Activated naive CD8-positive, alpha-beta T cell treated with anti-CD3 and anti-CD28 coated beads for 36 hours (primary cell): Measurements from ENCODE around the gene SPAG9. TPM values are rescaled to one million over a fixed set of nuclear protein-coding genes. Genes with fewer than 3 reads are reported as not detected.

Source experiments
- DNase-seq: peaks from one replicate; pipeline ENCODE4 v3.0.0; 2021
- H3K27ac Mint-ChIP-seq: one replicate; pipeline ENCODE4 v1.8.0; 2022; ENCODE audit warnings: mild to moderate bottlenecking, moderate library complexity, mixed read lengths
- H3K27me3 Mint-ChIP-seq: one replicate; pipeline ENCODE4 v1.8.0; 2022; ENCODE audit warnings: mild to moderate bottlenecking, mixed read lengths
- H3K36me3 Mint-ChIP-seq: one replicate; pipeline ENCODE4 v1.8.0; 2021; ENCODE audit warnings: mild to moderate bottlenecking, mixed read lengths
- H3K4me1 Mint-ChIP-seq: one replicate; pipeline ENCODE4 v1.8.0; 2021; ENCODE audit warnings: mixed read lengths
- H3K4me3 Mint-ChIP-seq: one replicate; pipeline ENCODE4 v1.8.0; 2022; ENCODE audit warnings: mild to moderate bottlenecking, moderate library complexity, mixed read lengths
- H3K9me3 Mint-ChIP-seq: one replicate; pipeline ENCODE4 v1.8.0; 2022; ENCODE audit warnings: mixed read lengths
- total RNA-seq, 2 experiments: library from RNA; stranded (reverse); gene quantifications; one replicate each; pipeline ENCODE4 v1.2.3, GENCODE V29; 2021

Gene SPAG9
- total RNA-seq, 2 experiments from 2014 or later: 27.4 to 30.2 TPM

DNA sequence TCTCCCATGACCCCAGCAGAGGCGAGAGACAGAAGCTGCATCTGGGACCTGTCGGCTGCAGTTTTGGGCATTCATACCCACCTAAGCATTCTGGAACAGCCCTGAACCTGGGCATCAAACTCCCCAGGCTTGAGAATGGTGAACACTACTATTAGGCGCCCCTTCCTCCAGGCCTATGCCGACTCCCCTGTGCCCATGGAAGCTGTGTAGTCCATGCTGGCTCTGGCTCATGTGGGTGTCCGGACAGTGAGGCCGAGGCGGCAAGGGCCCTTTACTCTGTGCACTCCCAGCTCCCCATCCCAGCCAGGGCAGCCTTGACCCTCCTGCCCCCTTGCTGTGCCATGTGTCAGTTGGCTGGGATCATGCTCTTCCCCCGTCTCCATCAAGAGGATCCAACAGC lies 165.5 kb downstream of the SPAG9 start:
- peaks cover 2% of the 10 kb centered on the region for H3K36me3 Mint-ChIP-seq
- no peak for DNase-seq
- no peak overlapping the region for H3K4me3 Mint-ChIP-seq
- no peaks in the 10 kb centered on the region for H3K27me3 Mint-ChIP-seq
- peaks cover 10% of the 10 kb centered on the region for H3K4me1 Mint-ChIP-seq
- no peak overlapping the region for H3K27ac Mint-ChIP-seq
- H3K9me3 Mint-ChIP-seq: no peaks in the 10 kb centered on the region

DNA sequence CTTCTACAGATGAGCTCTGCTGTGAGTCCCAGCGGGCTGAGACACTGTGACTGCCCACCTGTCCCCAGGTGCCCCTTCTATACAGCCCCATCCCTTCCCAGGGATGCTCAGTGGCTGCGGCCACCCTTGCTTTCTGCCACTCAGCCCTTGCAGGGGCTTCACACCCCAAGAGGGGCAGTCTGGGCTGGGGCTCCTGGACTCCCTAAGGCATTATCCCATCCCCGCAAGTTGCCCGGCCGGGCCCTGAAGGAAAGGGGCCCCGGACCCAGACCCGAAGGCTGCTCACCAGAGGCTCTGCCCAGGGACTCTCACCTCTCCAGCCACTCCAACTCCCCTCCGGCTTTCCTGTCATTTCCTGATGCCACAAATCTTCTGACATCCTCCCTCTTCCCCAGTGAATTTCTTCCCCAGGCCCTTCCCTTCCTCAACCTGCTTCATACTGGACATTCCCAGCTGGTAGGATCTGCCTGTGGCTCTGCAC lies 166.0 kb downstream of the SPAG9 start:
- no peak for DNase-seq
- H3K27ac Mint-ChIP-seq: no peak overlapping the region
- no peak overlapping the region for H3K4me3 Mint-ChIP-seq
- no peaks in the 10 kb centered on the region for H3K27me3 Mint-ChIP-seq
- no peaks in the 10 kb centered on the region for H3K9me3 Mint-ChIP-seq
- H3K36me3 Mint-ChIP-seq: no peaks in the 10 kb centered on the region
- peaks cover 9% of the 10 kb centered on the region for H3K4me1 Mint-ChIP-seq

DNA sequence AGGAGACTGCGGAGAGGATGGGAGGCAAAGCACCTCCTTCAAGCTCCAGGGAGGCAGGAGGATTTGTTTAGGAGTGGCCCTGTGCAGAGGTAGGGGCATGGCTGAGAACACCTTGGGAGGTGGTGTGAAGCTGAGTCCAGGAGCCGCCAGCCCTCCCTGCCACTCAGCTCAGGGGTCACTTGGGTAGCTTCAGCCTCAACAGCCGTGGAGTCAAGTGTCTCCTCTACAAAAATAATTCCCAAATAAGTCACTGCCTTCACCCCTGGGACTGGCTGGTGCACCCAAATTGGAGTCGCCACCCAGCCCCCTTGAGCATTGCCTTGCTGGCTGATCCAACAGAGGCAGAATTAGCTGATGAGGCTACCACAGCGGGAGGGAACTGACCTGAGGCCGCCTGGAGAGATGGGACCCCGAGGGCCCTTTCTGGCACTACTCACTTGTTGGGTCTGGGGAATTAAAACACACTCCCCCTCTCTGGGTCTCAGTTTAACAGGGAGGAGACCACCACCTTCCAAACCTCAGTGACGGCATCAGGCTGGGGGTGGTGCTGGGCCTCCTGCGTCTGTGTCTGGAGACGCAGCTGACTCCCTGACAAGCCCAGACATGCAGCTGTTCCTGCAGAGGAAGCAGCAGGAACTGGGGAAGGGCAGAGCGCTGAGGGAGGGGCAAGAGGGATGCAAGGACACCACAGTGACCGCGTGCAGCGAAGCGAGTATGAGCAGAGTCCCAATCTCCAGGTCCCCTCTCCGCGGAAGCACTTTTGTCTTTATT lies 166.7 kb downstream of the SPAG9 start:
- no peak for DNase-seq
- no peak overlapping the region for H3K27ac Mint-ChIP-seq
- H3K9me3 Mint-ChIP-seq: no peaks in the 10 kb centered on the region
- H3K27me3 Mint-ChIP-seq: no peaks in the 10 kb centered on the region
- H3K36me3 Mint-ChIP-seq: no peaks in the 10 kb centered on the region
- H3K4me1 Mint-ChIP-seq: peaks cover 8% of the 10 kb centered on the region
- no peak overlapping the region for H3K4me3 Mint-ChIP-seq

DNA sequence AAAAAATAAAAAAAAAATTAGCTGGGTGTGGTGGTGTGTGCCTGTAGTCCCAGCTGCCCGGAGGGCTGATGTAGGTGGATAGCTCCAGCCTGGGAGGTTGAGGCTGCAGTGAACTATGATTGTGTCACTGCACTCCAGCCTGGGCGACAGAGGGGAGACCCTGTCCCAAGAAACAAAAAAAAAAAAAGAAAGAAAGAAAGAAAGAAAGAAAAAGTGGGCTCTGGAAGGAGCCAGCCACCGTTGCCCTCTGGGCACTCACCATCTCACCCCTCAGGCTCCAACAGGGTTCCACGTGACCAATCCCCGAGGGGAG lies 167.2 kb downstream of the SPAG9 start:
- Mint-ChIP-seq H3K27ac (no peak overlapping the region), H3K27me3 (no peaks in the 10 kb centered on the region), H3K4me3 (no peak overlapping the region), H3K36me3 (no peaks in the 10 kb centered on the region), H3K9me3 (no peaks in the 10 kb centered on the region), H3K4me1 (peaks cover 8% of the 10 kb centered on the region)
- DNase-seq: no peak

DNA sequence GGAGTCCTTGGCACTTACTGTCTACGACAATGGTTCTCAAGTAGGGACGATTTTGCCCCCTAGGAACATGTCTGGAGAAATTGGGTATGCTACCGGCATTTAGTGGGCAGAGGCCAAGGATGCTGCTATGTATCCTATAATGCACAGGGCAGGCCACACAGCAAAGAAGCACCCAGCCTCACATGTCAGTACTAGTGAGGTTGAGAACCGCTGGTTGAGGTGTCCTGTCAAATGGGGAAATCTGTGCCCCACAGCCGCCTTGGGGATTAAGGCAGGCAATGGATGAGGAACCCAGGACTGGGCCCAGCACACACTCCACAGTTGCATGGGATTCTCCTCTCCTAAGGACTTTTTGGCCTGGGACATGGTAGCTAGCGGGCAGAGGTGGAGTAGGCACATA lies 167.8 kb downstream of the SPAG9 start:
- Mint-ChIP-seq H3K4me3 (no peak overlapping the region), H3K27me3 (no peaks in the 10 kb centered on the region), H3K9me3 (no peaks in the 10 kb centered on the region), H3K27ac (no peak overlapping the region), H3K4me1 (peaks cover 12% of the 10 kb centered on the region), H3K36me3 (no peaks in the 10 kb centered on the region)
- DNase-seq: no peak

DNA sequence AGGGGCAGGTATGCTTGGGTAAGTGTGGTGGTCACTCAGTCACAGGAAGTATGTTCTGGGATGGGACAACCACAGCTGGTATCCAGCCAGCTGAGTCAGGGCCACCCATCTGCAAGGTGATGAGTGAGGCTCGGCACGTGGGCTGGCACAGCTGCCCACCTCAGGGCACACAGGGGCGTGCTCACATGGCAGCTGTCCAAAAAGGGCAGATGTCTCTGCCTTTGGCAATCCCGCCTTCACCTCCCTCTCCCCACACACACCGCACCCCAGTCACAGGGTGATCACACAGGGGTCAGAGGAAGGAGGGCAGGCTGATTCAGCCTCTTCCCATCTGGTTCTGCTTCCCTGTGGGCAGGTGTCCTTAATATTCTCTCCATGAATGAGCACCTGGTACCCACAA lies 168.7 kb downstream of the SPAG9 start:
- H3K4me3 Mint-ChIP-seq: no peak overlapping the region
- no peak for DNase-seq
- no peaks in the 10 kb centered on the region for H3K27me3 Mint-ChIP-seq
- no peak overlapping the region for H3K27ac Mint-ChIP-seq
- H3K4me1 Mint-ChIP-seq: peaks cover 17% of the 10 kb centered on the region
- H3K36me3 Mint-ChIP-seq: no peaks in the 10 kb centered on the region
- H3K9me3 Mint-ChIP-seq: no peaks in the 10 kb centered on the region

DNA sequence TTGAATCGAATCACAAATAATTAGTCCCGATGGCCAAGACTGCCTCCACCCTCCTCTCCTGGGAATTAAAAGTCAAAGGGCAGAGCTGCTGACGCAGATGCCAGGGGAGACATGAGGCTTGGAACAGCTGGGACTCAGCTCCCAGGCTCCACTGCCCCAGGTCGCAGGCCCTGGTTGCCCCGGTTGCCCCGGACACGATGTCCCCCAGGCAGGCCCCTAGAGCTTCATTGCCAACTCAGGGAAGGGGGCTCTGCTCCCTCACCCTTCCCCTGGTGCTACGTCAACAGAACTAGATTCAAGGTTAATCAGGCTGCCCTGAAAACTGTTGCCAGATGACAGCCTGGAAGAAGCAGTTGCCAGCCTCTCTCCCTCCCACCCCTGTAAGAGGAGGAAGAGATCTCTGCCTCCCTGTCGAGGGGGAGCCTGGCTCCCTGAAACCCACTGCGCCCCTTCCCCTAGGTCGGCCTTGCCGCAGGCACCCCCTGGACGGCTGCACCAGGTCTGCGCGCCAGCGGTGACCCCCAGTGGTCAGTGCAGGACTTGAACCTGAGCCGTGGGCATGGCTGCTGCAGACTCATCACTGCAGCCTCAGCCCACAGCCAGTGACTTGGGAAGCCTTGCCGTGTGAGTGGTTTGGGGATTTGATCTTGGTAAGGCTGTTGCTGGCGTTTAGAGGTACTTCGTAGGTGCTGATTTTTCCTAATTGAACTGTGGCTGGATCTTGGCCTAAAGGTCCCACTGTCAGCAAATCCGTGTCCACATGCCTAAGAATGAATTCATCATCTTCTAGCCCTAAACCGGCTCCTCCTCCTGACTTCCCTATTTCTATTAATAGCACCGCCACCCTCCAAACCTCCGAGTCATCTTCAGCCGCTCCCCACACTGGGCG lies 170.4 kb downstream of the SPAG9 start:
- Mint-ChIP-seq H3K4me3 (no peak overlapping the region), H3K4me1 (peaks cover 19% of the 10 kb centered on the region), H3K9me3 (no peaks in the 10 kb centered on the region), H3K27ac (no peak overlapping the region), H3K36me3 (no peaks in the 10 kb centered on the region), H3K27me3 (no peaks in the 10 kb centered on the region)
- peak; percentile 57 for DNase-seq

DNA sequence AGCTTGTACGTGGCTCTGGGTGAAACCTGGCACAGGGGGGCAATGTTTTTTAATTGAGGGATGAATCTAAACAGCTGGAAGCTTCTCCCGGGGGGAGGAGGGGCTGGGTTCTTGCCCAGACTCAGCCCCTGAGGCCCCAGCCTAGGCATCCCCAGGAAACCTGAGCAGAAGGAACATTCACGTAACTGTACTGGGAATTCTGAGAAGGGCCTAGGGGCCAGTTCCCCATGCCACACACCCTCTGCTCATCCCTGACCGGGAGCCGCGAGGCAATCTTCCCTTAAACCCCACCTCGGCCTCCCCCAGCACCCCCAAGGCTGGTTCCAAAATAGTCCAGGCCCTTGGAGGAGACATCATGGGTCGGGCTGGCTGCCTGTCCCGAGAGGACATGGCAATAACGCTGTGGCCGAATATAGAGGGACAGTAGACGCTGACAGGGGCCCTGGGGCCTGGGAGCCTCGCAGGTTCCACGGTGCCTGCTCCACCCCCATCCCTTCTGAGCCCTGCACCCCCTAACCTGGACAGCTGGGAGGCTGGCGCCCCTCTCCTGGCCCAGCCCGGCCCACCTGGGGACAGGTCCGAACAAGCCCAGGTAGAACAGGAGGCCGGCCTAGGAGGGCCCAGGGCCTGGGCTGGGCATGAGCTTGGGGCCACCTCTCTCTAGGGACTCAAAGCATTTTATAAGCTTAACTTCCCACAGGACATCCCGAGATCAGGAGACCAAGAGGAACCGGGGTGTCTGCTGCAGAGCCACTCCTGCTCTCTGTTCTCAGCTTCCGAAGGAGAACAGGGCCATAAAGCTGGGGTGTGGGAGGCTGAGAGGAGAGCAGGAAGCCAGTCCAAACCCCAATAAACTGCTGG lies 171.3 kb downstream of the SPAG9 start:
- Mint-ChIP-seq H3K36me3 (no peaks in the 10 kb centered on the region), H3K9me3 (no peaks in the 10 kb centered on the region), H3K27ac (no peak overlapping the region), H3K27me3 (no peaks in the 10 kb centered on the region), H3K4me1 (peaks cover 19% of the 10 kb centered on the region), H3K4me3 (no peak overlapping the region)
- no peak for DNase-seq

DNA sequence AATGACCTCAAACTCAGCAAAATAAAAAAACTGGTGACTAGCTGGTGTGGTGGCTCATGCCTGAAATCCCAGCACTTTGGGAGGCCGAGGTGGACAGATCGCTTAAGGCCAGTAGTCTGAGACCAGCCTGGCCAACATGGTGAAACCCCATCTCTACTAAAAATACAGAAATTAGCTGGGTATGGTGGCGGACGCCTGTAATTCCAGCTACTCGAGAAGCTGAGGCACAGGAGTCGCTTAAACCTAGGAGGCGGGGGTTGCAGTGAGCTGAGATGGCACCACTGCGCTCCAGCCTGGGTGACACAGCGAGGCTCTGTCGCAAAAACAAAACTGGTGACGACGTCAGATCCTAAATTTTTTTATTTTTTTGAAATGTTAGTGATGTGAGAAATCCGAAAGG lies 172.0 kb downstream of the SPAG9 start:
- Mint-ChIP-seq H3K4me1 (peaks cover 22% of the 10 kb centered on the region), H3K9me3 (no peaks in the 10 kb centered on the region), H3K36me3 (no peaks in the 10 kb centered on the region), H3K27ac (no peak overlapping the region), H3K4me3 (no peak overlapping the region), H3K27me3 (no peaks in the 10 kb centered on the region)
- no peak for DNase-seq

DNA sequence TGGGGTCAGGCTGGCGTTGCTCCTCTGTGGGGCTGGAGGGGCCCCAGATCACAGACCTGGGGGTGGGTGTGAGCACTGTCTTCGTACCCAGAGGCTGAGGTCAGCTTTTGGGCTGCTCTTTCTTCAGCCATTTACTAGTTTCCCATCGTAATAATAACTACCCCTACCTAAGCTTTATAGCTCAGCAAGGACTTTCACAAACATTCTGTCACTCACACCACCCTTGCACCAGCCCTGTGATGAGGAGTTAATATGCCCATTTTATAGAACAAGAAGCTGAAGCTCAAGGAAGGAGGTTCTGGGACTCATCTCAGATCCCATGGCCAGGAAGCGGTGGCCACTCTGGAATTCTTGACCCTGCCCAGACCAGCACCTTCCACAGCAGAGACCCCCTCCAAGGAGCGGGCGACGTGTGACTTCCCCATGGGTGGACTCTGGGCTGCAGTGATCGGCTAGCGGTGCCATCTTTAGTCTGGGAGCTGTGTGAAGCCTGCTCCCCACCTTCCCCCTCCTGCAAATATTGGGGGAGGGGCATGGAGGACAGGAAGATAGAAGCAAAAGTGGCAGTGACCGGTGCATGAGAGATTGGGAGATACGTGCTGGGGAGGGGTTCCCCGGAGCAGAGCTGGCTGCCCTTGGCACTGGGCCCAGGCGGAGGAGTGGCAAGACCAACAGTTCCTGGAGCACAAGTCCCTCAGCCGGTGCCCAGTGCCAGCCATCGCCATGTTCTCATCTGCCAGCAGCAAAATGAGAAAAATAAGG lies 172.7 kb downstream of the SPAG9 start:
- no peak overlapping the region for H3K27ac Mint-ChIP-seq
- peaks cover 28% of the 10 kb centered on the region for H3K4me1 Mint-ChIP-seq
- no peak overlapping the region for H3K4me3 Mint-ChIP-seq
- H3K27me3 Mint-ChIP-seq: no peaks in the 10 kb centered on the region
- no peaks in the 10 kb centered on the region for H3K36me3 Mint-ChIP-seq
- H3K9me3 Mint-ChIP-seq: no peaks in the 10 kb centered on the region
- no peak for DNase-seq

DNA sequence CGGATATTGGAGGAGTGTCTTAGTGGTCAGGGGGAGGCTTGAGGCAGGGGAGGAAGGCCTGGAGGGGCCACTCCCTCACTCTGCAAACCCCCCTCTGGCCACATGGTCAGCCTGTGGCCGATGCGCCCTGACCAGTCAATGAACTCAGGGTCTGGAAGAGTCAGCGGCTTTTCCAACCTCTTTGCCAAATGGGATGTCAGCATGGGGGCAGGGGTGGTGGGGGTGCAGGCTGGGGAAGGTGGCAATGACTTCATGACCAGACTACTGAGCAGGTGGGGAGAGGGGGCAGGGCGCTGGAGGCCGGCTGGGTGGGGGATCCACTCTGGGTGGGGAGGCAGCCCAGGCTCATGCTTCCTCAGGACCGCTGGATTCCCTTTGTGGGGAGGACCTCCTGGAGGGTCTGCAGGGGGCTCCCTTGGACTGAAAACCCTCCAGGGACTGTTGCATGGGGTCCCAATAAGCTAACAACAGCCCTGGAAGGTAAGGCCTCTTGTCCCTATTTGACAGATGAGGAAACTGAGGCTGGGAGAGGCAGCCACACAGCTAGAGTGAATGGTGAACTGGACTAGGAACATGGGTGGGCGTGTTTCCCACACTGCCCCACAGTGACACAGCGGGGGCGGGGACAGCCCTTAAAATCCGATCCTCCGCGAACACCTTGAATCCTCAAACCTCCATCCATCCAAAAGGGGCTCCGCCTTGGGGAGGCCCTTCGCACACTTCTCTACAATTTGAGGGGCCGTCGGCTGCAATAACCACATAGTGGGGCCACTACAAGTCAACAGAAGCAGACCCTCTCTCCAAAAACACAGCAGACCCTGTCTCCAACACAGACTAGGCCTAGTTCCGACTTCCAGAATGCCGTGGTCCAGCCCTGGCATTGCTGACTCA lies 173.5 kb downstream of the SPAG9 start:
- Mint-ChIP-seq H3K27me3 (no peaks in the 10 kb centered on the region), H3K4me1 (peaks cover 34% of the 10 kb centered on the region), H3K36me3 (no peaks in the 10 kb centered on the region), H3K27ac (no peak overlapping the region), H3K4me3 (no peak overlapping the region), H3K9me3 (no peaks in the 10 kb centered on the region)
- no peak for DNase-seq

DNA sequence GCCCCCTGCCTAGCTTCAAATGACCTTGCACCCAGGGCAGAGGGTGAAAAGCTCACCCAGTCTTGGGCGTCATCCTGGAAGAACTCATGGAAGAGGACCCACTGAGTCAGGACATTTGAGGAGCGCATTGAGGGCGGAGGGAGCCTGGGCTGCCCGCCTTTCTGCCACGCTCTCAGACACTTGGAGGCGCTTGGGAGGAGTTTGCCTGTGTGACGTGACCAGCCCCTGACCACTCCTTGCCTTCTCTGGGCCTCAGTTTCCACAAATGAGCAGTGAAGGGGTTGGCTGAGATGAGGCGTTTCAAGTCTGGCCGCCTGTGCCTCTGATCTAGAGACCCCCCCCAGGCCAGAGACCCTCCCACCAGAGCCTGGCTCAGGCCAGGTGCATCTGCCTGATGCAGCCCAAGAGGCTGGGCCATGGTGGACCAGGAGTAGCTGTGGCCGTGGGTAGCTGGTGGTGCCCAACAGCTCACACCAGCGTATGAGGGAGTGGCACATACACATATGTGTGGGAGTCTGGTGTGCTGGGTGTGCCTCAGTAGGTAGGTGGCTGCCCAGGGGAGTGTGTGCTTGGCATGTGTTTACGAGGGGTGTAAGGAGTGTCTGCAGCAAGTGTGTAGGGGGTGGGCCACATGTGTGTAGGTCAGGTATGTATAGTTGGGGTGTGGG lies 174.3 kb downstream of the SPAG9 start:
- Mint-ChIP-seq H3K36me3 (no peaks in the 10 kb centered on the region), H3K9me3 (no peaks in the 10 kb centered on the region), H3K4me1 (peaks cover 36% of the 10 kb centered on the region), H3K27me3 (no peaks in the 10 kb centered on the region), H3K4me3 (no peak overlapping the region), H3K27ac (no peak overlapping the region)
- no peak for DNase-seq

DNA sequence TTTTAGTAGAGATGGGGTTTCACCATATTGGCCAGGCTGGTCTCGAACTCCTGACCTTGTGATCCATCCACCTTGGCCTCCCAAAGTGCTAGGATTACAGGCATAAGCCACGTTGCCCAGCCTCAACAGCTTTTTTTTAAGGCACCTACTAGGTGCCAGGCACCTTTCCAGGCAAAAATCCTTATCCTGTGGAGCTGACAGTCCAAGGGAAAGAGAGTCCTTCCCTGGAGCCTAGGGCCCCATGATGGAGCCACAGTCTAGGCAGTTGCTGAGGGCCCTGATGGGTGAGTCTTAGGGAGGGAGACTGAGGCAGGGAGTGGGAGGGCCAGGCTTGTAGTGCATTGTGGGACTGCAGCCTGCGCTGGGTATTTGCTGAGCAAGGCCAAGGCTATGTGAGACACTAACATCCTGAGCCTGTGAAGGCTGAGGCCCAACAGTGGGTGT lies 174.9 kb downstream of the SPAG9 start:
- H3K4me1 Mint-ChIP-seq: peaks cover 35% of the 10 kb centered on the region
- H3K36me3 Mint-ChIP-seq: no peaks in the 10 kb centered on the region
- H3K27ac Mint-ChIP-seq: no peak overlapping the region
- H3K4me3 Mint-ChIP-seq: no peak overlapping the region
- H3K9me3 Mint-ChIP-seq: no peaks in the 10 kb centered on the region
- DNase-seq: no peak
- no peaks in the 10 kb centered on the region for H3K27me3 Mint-ChIP-seq
